Activated naive CD4-positive, alpha-beta T cell treated with anti-CD3 and anti-CD28 coated beads, Interleukin-2, amount 50 U/mL, for 72 hours (primary cell): ENCODE data around the gene ATF4. TPM values are rescaled to one million over a fixed set of nuclear protein-coding genes. Genes with fewer than 3 reads are reported as not detected.

Source experiments
- ATAC-seq, 2 donors: fragments of 150-1000 bp; cut with Tn5 transposase; 2 replicates each; pipeline ENCODE4 v1.10.0; 2021; ENCODE audit warnings: mild to moderate bottlenecking in 2 of 2, moderate library complexity in 2 of 2
- DNase-seq, 2 donors: peaks; one replicate each; pipeline ENCODE4 v3.0.0; 2021 to 2022; ENCODE audit warnings: low spot score in 2 of 2
- H3K27ac Mint-ChIP-seq, 2 donors: one replicate each; pipeline ENCODE4 v1.8.0; 2022; ENCODE audit warnings: mild to moderate bottlenecking in 2 of 2, mixed read lengths in 2 of 2
- H3K36me3 Mint-ChIP-seq, 2 donors: one replicate each; pipeline ENCODE4 v1.8.0; 2022; ENCODE audit warnings: mixed read lengths in 2 of 2
- H3K9me3 Mint-ChIP-seq, 2 donors: one replicate each; pipeline ENCODE4 v1.8.0; 2022; ENCODE audit warnings: mixed read lengths in 2 of 2
- total RNA-seq, 2 donors: library from RNA; stranded (reverse); gene quantifications; one replicate each; pipeline ENCODE4 v1.2.3, GENCODE V29; 2022

The ATF4 gene
- total RNA-seq, 2 donors from 2014 or later, result 460 to 506 TPM

- H3K27ac Mint-ChIP-seq, result no peak overlapping the region
- H3K36me3 Mint-ChIP-seq, result no peaks in the 10 kb centered on the region
- DNase-seq, result no peak
- H3K9me3 Mint-ChIP-seq, result no peaks in the 10 kb centered on the region
- ATAC-seq, result no peak
These were observed 33.2 kb upstream of the ATF4 start for GRCh38 chr22:39486951-39487825.

DNA sequence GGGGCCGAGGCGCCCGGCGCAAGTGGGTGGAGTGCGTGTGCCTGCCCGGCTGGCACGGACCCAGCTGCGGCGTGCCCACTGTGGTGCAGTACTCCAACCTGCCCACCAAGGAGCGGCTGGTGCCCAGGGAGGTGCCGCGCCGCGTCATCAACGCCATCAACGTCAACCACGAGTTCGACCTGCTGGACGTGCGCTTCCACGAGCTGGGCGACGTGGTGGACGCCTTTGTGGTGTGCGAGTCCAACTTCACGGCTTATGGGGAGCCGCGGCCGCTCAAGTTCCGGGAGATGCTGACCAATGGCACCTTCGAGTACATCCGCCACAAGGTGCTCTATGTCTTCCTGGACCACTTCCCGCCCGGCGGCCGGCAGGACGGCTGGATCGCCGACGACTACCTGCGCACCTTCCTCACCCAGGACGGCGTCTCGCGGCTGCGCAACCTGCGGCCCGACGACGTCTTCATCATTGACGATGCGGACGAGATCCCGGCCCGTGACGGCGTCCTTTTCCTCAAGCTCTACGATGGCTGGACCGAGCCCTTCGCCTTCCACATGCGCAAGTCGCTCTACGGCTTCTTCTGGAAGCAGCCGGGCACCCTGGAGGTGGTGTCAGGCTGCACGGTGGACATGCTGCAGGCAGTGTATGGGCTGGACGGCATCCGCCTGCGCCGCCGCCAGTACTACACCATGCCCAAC lies 32.4 kb upstream of the ATF4 start:
- no peak for DNase-seq
- no peak overlapping the region for H3K27ac Mint-ChIP-seq
- H3K9me3 Mint-ChIP-seq, result no peaks in the 10 kb centered on the region
- no peaks in the 10 kb centered on the region for H3K36me3 Mint-ChIP-seq
- no peak for ATAC-seq

GRCh38 chr22:39488563-39489083 lies 31.7 kb upstream of the ATF4 start:
- no peak for DNase-seq
- no peaks in the 10 kb centered on the region for H3K9me3 Mint-ChIP-seq
- no peaks in the 10 kb centered on the region for H3K36me3 Mint-ChIP-seq
- no peak overlapping the region for H3K27ac Mint-ChIP-seq
- ATAC-seq, result no peak

DNA sequence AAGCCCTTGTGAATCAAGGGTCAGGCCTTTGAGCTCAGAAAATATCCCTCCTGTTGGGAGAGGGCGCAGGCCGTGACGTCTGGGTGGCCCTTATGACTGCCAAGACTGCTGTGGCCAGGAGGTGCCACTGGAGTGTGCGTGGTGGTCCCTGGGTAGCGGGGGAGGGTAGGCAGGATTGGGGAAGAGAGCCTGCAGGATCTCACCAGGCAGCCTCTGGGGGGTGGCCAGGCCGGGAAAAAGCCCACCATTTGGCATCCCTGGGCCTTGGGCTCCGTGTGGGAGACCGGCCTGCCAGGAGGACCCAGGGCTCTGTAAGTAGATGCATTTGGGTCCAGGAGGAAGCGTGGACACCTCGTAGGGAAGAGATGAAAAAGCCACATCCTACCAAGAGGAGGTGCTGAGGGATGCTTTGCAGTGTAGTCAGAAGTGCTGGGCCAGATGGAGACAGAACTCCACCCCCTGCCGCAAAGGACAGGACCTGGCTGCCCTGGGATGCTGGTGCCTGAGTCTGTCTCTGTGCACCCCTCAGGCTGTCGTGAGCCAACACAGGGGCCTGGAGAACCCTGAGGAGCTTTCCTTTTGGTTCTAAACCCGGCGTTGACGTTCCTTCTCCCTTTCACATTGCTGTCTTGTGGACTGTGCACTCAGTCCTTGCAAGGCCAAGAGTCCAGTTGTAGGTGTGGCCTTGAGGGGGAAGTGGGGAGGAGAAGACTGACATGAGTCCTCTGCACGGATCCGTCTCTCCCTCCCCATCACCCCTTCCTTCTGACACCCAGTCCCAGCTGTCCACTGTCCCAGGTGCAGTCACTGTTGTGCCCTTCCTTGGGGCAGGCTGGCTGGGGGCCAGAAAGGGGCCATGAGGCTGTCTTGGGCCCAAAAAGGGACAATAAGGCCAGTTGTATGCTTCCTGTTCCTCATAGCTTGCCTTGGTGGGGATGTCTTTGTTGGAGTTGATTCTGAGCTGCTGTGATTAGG lies 31.0 kb upstream of the ATF4 start:
- H3K27ac Mint-ChIP-seq, result peak overlapping the region in 1 of 2 donors; percentile 24
- no peaks in the 10 kb centered on the region for H3K36me3 Mint-ChIP-seq
- H3K9me3 Mint-ChIP-seq, result no peaks in the 10 kb centered on the region
- ATAC-seq (no peak), DNase-seq (no peak)

DNA sequence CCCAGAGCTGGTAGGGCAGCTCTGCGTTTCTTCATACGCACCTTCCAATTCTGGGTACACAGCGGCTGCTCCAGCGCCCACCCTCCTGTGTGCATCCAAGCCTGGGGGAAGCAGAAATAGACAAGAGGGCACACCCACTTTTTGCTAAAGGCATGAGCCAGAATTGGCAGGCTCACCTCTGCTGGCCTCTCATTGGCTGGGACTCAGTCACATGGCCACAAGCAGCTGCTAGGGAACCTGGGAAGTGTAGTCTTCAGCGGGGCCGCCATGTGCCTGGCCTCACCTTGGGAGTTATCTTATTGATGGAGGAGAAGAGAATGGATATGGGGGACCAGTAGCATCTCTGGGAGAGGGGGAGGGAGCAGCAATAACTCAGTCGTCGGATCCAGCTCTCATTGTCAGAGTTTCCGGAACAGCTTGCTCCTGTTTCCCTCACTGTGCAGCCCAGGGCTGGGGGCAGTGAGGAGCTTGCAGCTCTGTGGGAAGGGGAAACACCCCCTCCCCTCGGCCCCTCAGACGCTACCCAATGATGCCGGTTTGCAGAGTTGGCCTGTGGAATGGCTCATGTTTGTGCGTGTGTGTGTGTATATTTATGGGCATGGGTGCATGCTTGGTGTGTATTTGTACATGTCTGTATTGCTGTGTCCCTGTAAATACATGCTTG lies 30.1 kb upstream of the ATF4 start:
- ATAC-seq, result peak; percentile 98 to 99
- Mint-ChIP-seq H3K36me3 (no peaks in the 10 kb centered on the region), H3K27ac (peak overlapping the region in 1 of 2 donors; percentile 24), H3K9me3 (no peaks in the 10 kb centered on the region)
- DNase-seq, result peak; percentile 66 to 75

- Mint-ChIP-seq H3K36me3 (no peaks in the 10 kb centered on the region), H3K9me3 (no peaks in the 10 kb centered on the region), H3K27ac (no peak overlapping the region)
- no peak for ATAC-seq
- no peak for DNase-seq
These were observed 29.2 kb upstream of the ATF4 start for GRCh38 chr22:39490966-39491680.

GRCh38 chr22:39491696-39492095 lies 28.7 kb upstream of the ATF4 start:
- no peak for ATAC-seq
- H3K36me3 Mint-ChIP-seq, result no peaks in the 10 kb centered on the region
- no peak overlapping the region for H3K27ac Mint-ChIP-seq
- H3K9me3 Mint-ChIP-seq, result no peaks in the 10 kb centered on the region
- DNase-seq, result no peak

DNA sequence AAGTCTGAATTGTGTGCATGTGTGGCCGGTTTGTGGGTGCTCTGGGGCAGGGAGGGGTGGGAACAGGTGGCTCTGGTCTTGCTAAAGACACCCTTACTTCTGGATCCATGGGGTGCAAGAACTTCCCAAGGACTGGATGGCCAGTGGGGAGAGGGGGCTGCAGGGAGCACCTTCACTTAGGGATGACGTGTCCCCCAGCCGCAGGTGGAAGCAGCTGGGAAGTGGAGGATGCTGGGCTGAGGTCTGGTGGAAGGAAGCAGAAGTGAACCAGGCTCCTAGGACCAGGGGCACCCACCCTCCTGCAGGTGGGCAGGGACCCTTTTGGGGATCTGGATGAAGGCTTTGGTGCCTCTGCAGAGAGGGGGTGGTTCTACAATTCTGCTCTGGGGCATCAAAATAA lies 28.2 kb upstream of the ATF4 start:
- no peaks in the 10 kb centered on the region for H3K36me3 Mint-ChIP-seq
- no peaks in the 10 kb centered on the region for H3K9me3 Mint-ChIP-seq
- DNase-seq, result no peak
- ATAC-seq, result no peak
- no peak overlapping the region for H3K27ac Mint-ChIP-seq

DNA sequence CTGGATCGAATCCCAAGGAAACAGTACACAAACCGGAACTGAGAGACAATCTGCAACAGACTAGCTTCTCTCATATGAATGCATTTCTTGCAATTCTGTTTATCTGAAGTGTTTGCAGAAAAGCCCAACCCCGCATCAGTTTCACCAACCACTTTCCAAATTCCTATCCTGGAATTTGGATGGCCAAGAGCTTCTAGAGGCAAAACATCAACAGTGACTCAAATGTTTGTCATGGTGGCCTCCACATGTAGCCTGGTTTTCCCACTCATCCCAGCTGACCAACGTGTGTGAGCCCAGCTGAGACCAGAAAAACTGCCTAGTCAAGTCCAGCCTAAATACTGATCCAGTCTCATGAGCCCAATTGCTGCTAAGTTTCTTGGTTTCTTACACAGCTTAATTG lies 26.6 kb upstream of the ATF4 start:
- ATAC-seq, result no peak
- no peaks in the 10 kb centered on the region for H3K9me3 Mint-ChIP-seq
- no peaks in the 10 kb centered on the region for H3K36me3 Mint-ChIP-seq
- DNase-seq, result no peak
- H3K27ac Mint-ChIP-seq, result peak overlapping the region in 1 of 2 donors; percentile 48

DNA sequence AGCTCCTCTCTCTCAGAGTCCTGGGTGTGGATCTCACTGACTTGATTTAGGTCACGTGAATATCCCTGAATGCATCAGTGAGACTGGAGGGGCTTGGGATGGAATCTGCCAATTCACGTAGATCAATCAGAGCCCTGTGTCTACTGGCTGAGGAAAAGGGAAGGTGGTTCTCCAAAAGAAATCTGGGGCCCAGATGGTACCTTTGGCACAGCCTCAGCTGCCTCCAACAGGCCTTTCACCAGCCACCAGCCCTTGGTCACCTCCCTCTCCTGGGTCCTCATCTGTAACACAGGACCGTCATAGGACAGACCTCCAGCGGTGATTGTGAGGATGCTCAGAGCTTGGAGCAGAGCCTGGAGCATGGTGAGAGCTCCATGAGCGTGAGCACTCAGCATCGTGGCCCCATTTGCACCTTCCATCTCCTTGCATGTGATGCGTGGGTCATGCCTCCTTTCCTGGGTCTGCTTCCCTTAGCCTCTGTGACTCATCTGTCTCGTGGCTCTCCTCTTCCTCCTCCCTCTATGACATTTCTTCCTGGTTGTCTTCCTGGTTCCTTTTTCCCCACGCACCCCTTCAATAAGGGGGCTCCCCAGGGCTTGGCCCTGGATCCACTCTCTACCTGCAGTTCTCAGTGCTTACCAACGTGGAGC lies 25.8 kb upstream of the ATF4 start:
- no peak overlapping the region for H3K27ac Mint-ChIP-seq
- ATAC-seq, result no peak
- no peak for DNase-seq
- H3K36me3 Mint-ChIP-seq, result no peaks in the 10 kb centered on the region
- H3K9me3 Mint-ChIP-seq, result no peaks in the 10 kb centered on the region

DNA sequence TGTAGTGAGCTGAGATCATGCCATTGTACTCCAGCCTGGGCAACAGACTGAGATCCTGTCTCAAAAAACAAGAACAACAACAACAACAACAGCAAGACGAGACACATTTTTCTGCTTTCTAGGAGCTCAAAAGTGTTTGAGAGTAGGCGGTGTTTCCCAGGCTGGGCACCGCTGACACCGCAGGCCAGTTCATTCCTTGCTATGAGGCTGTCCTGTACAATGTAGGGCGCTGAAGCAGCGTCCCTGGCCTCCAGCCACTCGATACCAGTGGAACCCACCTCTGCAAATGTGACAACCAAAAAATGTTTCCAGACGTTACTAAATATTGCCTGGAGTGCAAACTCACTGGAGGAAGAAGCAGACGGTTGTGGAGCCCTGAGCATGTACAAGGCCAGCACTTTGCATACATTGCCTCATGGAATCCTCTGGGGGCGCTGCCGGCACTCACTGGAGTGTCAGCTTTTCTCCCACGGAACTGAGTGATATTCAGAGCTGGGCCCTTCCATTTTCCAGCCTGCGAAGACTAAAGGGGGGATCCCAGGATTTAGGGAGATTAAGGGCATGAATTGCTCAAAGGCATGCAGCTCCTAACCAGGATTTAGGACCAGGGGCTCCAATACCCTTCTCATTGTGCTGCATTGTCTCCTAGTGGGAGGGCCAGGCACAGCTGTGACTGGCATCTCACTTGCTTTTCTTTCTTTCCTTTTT lies 24.1 kb upstream of the ATF4 start:
- Mint-ChIP-seq H3K36me3 (no peaks in the 10 kb centered on the region), H3K27ac (peak overlapping the region; percentile 14 to 44)
- peak; percentile 79 to 80 for ATAC-seq

DNA sequence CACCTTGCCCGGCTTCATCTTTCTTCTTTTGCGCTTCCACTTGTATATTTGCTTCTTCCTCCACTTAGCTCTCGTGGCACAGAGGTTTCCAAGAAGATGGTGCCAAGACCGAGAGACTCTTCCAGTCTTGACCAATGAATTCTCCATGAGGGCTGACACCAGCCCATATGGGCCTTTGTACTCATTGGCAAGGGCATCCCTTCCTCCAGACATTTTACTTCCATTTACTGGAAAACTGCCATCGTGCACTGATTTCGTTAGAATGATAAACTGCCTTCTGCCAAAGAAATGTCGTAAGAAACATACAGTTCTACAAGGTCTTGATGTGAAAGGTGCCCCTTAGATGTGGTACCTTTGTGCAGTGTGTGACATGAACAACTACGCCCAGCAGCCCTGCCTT lies 22.9 kb upstream of the ATF4 start:
- no peak for ATAC-seq
- H3K27ac Mint-ChIP-seq, result no peak overlapping the region
- H3K9me3 Mint-ChIP-seq, result no peaks in the 10 kb centered on the region
- H3K36me3 Mint-ChIP-seq, result peaks cover 5% of the 10 kb centered on the region in 2 donors
- no peak for DNase-seq

More for the DNA sequence above, 24.1 kb upstream of the ATF4 start:
- DNase-seq, result peak in 1 of 2 donors; percentile 63
- no peaks in the 10 kb centered on the region for H3K9me3 Mint-ChIP-seq

GRCh38 chr22:39498368-39498767 lies 22.0 kb upstream of the ATF4 start:
- DNase-seq (no peak), ATAC-seq (no peak)
- Mint-ChIP-seq H3K9me3 (no peaks in the 10 kb centered on the region), H3K27ac (no peak overlapping the region), H3K36me3 (peaks cover 6 to 13% of the 10 kb centered on the region in 2 donors)

GRCh38 chr22:39498802-39499201 lies 21.6 kb upstream of the ATF4 start:
- Mint-ChIP-seq H3K36me3 (peaks cover 6 to 17% of the 10 kb centered on the region in 2 donors), H3K27ac (no peak overlapping the region)

More at GRCh38 chr22:39498802-39499201, 21.6 kb upstream of the ATF4 start:
- H3K9me3 Mint-ChIP-seq, result no peaks in the 10 kb centered on the region
- no peak for ATAC-seq
- DNase-seq, result no peak
